Midbrain (tissue), 1 donor: ENCODE data around the gene RNF217.
"Not testable (repeated sequence)": the region's sequence is repeated elsewhere in the genome, so short reads cannot be mapped to it uniquely, and the experiment has no call there.

Source experiments
- DNase-seq: peaks from one replicate; lab custom pipeline; 2025; lab: John Stamatoyannopoulos, UW

The RNF217 gene

GRCh38 chr6:124962639-124963415 is 590 bp downstream of the RNF217 start:
- DNase-seq, result peak; percentile 50

- DNase-seq, result peak; percentile 38
These were observed 1.2 kb downstream of the RNF217 start for GRCh38 chr6:124963416-124963785.

GRCh38 chr6:124963831-124964763 is 1.9 kb downstream of the RNF217 start:
- peak; percentile 53 for DNase-seq

GRCh38 chr6:124964764-124965105 is 2.5 kb downstream of the RNF217 start:
- DNase-seq, result no peak

- DNase-seq, result not testable (repeated sequence)
These were observed 3.2 kb downstream of the RNF217 start for GRCh38 chr6:124965424-124965850.

- no peak for DNase-seq
These were observed 5.2 kb downstream of the RNF217 start for GRCh38 chr6:124967444-124967843.

GRCh38 chr6:124968401-124968800 is 6.2 kb downstream of the RNF217 start:
- DNase-seq, result no peak

GRCh38 chr6:124970243-124970642 is 8.0 kb downstream of the RNF217 start:
- no peak for DNase-seq

- DNase-seq, result no peak
These were observed 8.5 kb downstream of the RNF217 start for GRCh38 chr6:124970763-124971162.

- no peak for DNase-seq
These were observed 11.5 kb downstream of the RNF217 start for GRCh38 chr6:124973780-124974179.

GRCh38 chr6:124974771-124975377 is 12.6 kb downstream of the RNF217 start:
- no peak for DNase-seq

GRCh38 chr6:124977067-124977908 is 15.1 kb downstream of the RNF217 start:
- no peak for DNase-seq

GRCh38 chr6:124978451-124979293 is 16.4 kb downstream of the RNF217 start:
- DNase-seq, result no peak

- DNase-seq, result no peak
These were observed 17.0 kb downstream of the RNF217 start for GRCh38 chr6:124979294-124979678.

GRCh38 chr6:124982669-124983068 is 20.4 kb downstream of the RNF217 start:
- DNase-seq, result no peak

GRCh38 chr6:124983383-124984083 is 21.3 kb downstream of the RNF217 start:
- no peak for DNase-seq

GRCh38 chr6:124984668-124985338 is 22.6 kb downstream of the RNF217 start:
- no peak for DNase-seq

- no peak for DNase-seq
These were observed 23.9 kb downstream of the RNF217 start for GRCh38 chr6:124986164-124986563.

GRCh38 chr6:124987291-124987690 is 25.1 kb downstream of the RNF217 start:
- no peak for DNase-seq
